HL-60 (cell line): ENCODE data around the gene AGAP1.

Experiments used
- POLR2AphosphoS5 ChIP-seq: IDR thresholded peaks from 2 replicates; pipeline ENCODE4 v1.6.1; 2012; ENCODE audit warnings: low read depth
- TF ChIP-seq, protein P1 (sequence below): IDR thresholded peaks from one replicate; pipeline ENCODE4 v1.5.1; 2011; ENCODE audit warnings: low read length, control low read depth, inconsistent platforms; ENCODE audit not compliant: insufficient read depth

DNA sequence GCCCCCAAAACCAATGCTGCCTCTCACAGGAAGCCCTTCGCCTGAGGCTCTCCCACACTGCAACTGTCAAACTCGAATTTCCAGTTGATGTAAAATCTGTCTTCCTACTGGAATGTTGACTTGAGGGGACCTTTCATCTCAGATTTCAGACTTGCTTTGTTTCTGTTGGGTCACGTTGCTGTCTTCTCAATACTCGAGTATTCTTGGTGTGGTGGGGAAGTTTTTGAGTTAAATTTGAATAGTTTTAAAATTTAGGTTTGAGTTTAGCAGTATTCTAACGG lies 50.8 kb downstream of the AGAP1 start:
- TF ChIP-seq POLR2AphosphoS5, result no peak
- TF ChIP-seq, protein P1, sequence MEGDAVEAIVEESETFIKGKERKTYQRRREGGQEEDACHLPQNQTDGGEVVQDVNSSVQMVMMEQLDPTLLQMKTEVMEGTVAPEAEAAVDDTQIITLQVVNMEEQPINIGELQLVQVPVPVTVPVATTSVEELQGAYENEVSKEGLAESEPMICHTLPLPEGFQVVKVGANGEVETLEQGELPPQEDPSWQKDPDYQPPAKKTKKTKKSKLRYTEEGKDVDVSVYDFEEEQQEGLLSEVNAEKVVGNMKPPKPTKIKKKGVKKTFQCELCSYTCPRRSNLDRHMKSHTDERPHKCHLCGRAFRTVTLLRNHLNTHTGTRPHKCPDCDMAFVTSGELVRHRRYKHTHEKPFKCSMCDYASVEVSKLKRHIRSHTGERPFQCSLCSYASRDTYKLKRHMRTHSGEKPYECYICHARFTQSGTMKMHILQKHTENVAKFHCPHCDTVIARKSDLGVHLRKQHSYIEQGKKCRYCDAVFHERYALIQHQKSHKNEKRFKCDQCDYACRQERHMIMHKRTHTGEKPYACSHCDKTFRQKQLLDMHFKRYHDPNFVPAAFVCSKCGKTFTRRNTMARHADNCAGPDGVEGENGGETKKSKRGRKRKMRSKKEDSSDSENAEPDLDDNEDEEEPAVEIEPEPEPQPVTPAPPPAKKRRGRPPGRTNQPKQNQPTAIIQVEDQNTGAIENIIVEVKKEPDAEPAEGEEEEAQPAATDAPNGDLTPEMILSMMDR, result no peak
